Esophagus mucosa (tissue), 1 donor: ENCODE data around the gene MOV10L1. TPM values are rescaled to one million over a fixed set of nuclear protein-coding genes. Genes with fewer than 3 reads are reported as not detected.
A peak's percentile ranks its signal among the peaks of the same experiment; 100 is the strongest.
"Not testable (repeated sequence)": the region's sequence is repeated elsewhere in the genome, so short reads cannot be mapped to it uniquely, and the experiment has no call there.

ENCODE experiments used
- ATAC-seq: fragments of 200-7000 bp; cut with Tn5 transposase; one replicate; pipeline ENCODE4 v1.9.1; 2020
- total RNA-seq: library from RNA; stranded (reverse); gene quantifications from one replicate; pipeline ENCODE4 v1.2.4, GENCODE V29; 2023
- donor health status: DM: yes; HTN: yes; CAD: no.

Gene MOV10L1
- total RNA-seq, 1 donor from 2014 or later: 0.12 TPM

- no peak for ATAC-seq
Observed at GRCh38 chr22:50161508-50162390, 71.9 kb downstream of the MOV10L1 start.

DNA sequence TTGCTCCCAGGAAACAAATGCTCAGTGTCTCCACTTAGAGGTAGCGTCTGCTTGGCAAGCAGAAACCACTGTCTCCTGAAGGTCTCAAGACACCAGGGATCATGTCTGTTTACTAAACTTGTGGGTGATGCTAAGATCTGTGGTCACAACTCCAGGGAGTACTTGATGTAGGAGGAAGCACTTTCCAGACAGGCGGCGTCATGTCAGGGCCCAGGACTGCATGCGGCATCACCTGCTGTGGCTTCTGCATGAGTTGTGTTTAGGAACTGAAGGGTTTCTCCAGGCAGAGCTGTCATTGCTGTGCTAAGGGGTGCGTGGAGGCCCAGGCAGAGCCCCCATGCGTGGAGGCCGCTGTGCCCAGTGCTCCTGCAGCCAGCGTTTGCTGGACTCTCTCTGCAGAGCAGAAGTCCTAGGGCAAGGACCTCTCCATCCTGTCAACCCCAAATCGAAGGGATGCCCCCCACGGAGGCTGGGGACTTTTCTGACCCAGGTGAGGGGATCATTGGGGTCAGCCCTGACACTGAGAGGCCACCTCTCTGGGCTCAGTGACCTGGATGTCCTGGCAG lies 72.7 kb downstream of the MOV10L1 start:
- ATAC-seq: no peak

DNA sequence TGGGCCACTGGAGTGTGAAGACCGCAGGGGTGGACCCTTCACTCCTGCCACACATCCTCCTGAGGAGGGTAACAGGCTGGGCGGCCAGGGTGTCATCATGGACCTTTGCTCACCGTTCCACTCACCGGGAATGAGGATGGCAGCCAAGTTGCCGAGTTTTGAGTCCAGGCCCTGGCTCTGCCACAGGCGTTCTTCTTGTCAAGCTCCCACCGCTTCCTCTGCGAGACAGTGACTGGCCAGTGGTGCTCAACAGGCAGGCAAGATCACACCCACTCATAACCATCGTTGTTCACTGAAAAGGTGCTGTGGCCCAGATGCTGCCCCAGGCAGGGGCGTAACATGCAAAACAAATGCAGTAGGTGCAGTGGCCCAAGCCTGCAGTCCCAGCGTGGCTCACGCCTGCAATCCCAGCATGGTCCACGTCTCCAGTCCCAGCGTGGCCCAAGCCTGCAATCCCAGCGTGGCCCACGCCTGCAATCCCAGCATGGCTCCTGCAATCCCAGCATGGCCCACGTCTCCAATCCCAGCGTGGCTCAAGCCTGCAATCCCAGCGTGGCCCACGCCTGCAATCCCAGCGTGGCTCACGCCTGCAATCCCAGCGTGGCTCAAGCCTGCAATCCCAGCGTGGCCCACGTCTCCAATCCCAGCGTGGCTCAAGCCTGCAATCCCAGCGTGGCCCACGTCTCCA lies 75.8 kb downstream of the MOV10L1 start:
- no peak for ATAC-seq

- no peak for ATAC-seq
Observed at GRCh38 chr22:50167689-50168489, 78.1 kb downstream of the MOV10L1 start.

- not testable (repeated sequence) for ATAC-seq
Observed at GRCh38 chr22:50168490-50169180, 78.8 kb downstream of the MOV10L1 start.

- ATAC-seq: no peak
Observed at GRCh38 chr22:50169181-50169759, 79.5 kb downstream of the MOV10L1 start.

- ATAC-seq: peak; percentile 13
Observed at GRCh38 chr22:50169774-50170341, 80.1 kb downstream of the MOV10L1 start.

DNA sequence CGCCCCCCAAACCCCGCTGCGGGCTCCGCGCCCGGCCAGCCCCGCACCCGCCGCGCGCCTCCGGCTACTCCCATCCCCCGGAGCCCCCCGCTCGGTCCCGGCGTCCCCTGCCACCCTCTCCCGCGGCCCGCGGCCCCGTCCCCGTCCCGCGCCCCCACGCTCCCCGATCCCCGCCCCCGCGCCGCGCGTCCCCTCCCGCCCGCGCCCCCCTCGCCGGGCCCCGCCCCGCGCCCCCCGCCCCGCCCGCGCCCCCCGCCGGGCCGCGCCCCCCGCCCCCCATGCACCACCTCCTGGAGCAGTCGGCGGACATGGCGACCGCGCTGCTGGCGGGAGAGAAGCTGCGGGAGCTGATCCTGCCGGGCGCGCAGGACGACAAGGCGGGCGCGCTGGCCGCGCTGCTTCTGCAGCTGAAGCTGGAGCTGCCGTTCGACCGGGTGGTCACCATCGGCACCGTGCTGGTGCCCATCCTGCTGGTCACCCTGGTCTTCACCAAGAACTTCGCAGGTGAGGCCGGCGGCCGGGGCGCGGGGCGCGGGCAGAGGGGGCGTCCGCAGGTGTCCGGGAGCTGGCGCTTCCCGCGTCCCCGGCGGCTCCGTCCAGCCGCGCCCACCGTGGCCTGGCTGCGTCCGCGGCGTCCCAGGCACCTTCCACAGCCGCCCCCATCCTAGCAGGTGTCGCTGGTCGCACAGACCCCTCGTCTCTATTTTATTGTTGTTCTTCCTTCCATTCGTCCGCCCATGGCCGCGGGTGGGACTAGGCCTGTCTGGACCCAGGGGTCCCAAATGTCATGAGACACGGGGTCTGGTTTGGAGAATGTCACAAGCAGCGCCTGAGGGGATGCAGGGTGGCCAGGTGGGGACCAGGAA lies 80.9 kb downstream of the MOV10L1 start, which contains the start of gene PANX2:
Gene PANX2 (plus strand): TSS at position 279 of the 866 bp plus-strand sequence. CDS start 0 bp downstream, at position 279.
- no peak for ATAC-seq

- peak; percentile 10 for ATAC-seq
Observed at GRCh38 chr22:50171319-50171964, 81.6 kb downstream of the MOV10L1 start.

GRCh38 chr22:50171965-50172421 lies 82.2 kb downstream of the MOV10L1 start:
- ATAC-seq: peak; percentile 8

- ATAC-seq: no peak
Observed at GRCh38 chr22:50173311-50173982, 83.6 kb downstream of the MOV10L1 start.

DNA sequence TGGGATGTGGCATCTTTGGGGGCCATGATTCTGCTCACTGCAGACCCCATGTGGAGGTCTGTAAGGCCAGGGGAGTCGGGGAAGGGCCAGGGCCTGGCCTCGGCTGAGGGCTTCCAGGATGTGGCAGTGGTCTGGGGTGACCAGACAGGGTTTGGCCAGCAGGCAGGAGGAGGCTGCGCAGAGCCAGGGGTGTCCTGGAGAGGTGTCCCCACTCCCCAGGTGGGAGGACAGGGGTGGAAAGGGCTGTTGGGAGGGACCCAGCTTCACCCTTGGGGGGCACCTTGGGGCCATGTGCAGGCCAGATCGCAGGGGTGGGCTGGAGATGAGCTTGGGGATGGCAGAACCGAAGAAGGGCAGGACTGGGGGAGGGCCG lies 84.2 kb downstream of the MOV10L1 start:
- ATAC-seq: no peak

- ATAC-seq: no peak
Observed at GRCh38 chr22:50174382-50175190, 84.8 kb downstream of the MOV10L1 start.

DNA sequence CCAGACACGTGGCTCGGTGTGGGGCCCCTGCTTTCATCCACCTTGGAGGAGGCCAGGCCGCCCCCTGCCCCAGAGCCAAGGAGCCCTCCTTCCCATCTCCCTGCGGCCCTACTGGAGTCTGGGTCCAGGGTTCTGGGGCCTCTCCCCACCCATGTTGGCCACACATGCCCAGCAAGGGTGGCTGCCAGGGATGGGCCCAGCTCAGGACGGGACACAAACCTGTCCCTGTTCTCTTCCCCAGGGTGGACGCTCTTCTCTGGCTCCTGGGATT lies 85.3 kb downstream of the MOV10L1 start:
- ATAC-seq: no peak

- no peak for ATAC-seq
Observed at GRCh38 chr22:50175921-50176849, 86.4 kb downstream of the MOV10L1 start.

DNA sequence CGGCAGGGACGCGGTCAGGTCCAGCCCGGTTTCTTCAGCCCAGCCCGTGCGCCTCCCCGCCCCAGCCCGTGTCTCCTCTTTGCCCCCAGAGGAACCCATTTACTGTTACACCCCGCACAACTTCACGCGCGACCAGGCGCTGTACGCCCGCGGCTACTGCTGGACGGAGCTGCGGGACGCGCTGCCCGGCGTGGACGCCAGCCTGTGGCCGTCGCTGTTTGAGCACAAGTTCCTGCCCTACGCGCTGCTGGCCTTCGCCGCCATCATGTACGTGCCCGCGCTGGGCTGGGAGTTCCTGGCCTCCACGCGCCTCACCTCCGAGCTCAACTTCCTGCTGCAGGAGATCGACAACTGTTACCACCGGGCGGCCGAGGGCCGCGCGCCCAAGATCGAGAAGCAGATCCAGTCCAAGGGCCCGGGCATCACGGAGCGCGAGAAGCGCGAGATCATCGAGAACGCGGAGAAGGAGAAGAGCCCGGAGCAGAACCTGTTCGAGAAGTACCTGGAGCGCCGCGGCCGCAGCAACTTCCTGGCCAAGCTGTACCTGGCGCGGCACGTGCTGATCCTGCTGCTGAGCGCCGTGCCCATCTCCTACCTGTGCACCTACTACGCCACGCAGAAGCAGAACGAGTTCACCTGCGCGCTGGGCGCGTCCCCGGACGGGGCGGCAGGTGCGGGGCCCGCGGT lies 87.2 kb downstream of the MOV10L1 start:
- ATAC-seq: no peak
